GM12878 (cell line): ENCODE data around the gene PTPN22. TPM values are rescaled to one million over a fixed set of nuclear protein-coding genes. Genes with fewer than 3 reads are reported as not detected.
A peak's percentile ranks its signal among the peaks of the same experiment; 100 is the strongest.

Experiments used
- ATAC-seq: fragments of 200-7000 bp; cut with Tn5 transposase; 3 replicates; pipeline ENCODE4 v1.9.1; 2020; ENCODE audit warnings: mild to moderate bottlenecking, moderate library complexity
- BruUV-seq: library from RNA; stranded (reverse); fragments of 400-500 nt; replicated peaks from 2 replicates; lab custom pipeline; 2021; lab: Mats Ljungman, UMichigan
- CTCF ChIA-PET: fragments of 300-600 bp; sonication (Branson Sonifier 250); formaldehyde crosslinking; extraction: SDS; loops from one replicate; lab custom pipeline; 2021; ENCODE audit warnings: inconsistent platforms; lab: Yijun Ruan, JAX
- POLR2A ChIA-PET: fragments of 350-600 bp; formaldehyde crosslinking; extraction: SDS; loops from one replicate; lab custom pipeline; 2021; ENCODE audit warnings: inconsistent platforms; lab: Charles Lee
- RAD21 ChIA-PET: fragments of 300-600 bp; sonication (Branson Sonifier 250); formaldehyde crosslinking; loops from one replicate; lab custom pipeline; 2023; ENCODE audit warnings: antibody characterized with exemption; ENCODE audit not compliant: unreplicated experiment; lab: Charles Lee
- SMC1A ChIA-PET: fragments of 300-600 bp; sonication (Branson Sonifier 250); formaldehyde crosslinking; loops from one replicate; lab custom pipeline; 2023; ENCODE audit not compliant: unreplicated experiment, uncharacterized antibody; lab: Charles Lee
- DNase-seq: peaks from one replicate; pipeline ENCODE4 v3.0.0-alpha.2; 2011; ENCODE audit warnings: low read depth, low spot score
- FAIRE-seq: peaks from 3 replicates; lab custom pipeline; 2011; peaks lifted over from hg19 to GRCh38; lab: Jason Lieb, UNC
- H2AFZ ChIP-seq: 2 replicates; pipeline ENCODE4 v1.6.0; 2011; ENCODE audit warnings: low read depth, low read length, control low read depth; ENCODE audit not compliant: control insufficient read depth
- H3K27ac ChIP-seq: 2 replicates; pipeline ENCODE4 v1.5.1; 2011; ENCODE audit warnings: control low read depth; ENCODE audit not compliant: control insufficient read depth, insufficient read depth
- H3K27me3 ChIP-seq, 2 experiments: replicated peaks in 1 of 2; 2 replicates each; pipeline versions ENCODE4 v1.6.0 to v1.6.1; 2011; ENCODE audit warnings: low read length in 1 of 2; ENCODE audit not compliant: control insufficient read depth in 2 of 2, insufficient read depth in 2 of 2
- H3K36me3 ChIP-seq, 2 experiments: 2 replicates each; pipeline ENCODE4 v1.5.1; 2011; ENCODE audit warnings: low read length in 1 of 2; ENCODE audit not compliant: control insufficient read depth in 2 of 2, insufficient read depth in 2 of 2
- H3K4me1 ChIP-seq: 2 replicates; pipeline ENCODE4 v1.6.1; 2011; ENCODE audit warnings: mild to moderate bottlenecking, low read length, moderate library complexity, mixed read lengths; ENCODE audit not compliant: control insufficient read depth, insufficient read depth
- H3K4me2 ChIP-seq: 2 replicates; pipeline ENCODE4 v1.6.0; 2011; ENCODE audit warnings: control low read depth; ENCODE audit not compliant: control insufficient read depth, insufficient read depth
- H3K4me3 ChIP-seq: fragments of 200-600 bp; sonication (generic); 2 replicates; pipeline ENCODE4 v1.5.1; 2016
- H3K79me2 ChIP-seq: 2 replicates; pipeline ENCODE4 v1.6.0; 2011; ENCODE audit warnings: low read length; ENCODE audit not compliant: control insufficient read depth, insufficient read depth
- H3K9ac ChIP-seq: 2 replicates; pipeline ENCODE4 v1.8.0; 2011; ENCODE audit warnings: low read length, control low read depth, mixed read lengths; ENCODE audit not compliant: control insufficient read depth, insufficient read depth
- H3K9me3 ChIP-seq: replicated peaks from 3 replicates; pipeline ENCODE4 v1.5.1; 2011; ENCODE audit warnings: mild to moderate bottlenecking, low read length; ENCODE audit not compliant: control insufficient read depth, insufficient read depth
- H4K20me1 ChIP-seq: 2 replicates; pipeline ENCODE4 v1.6.0; 2011; ENCODE audit not compliant: control insufficient read depth, insufficient read depth
- ASH2L ChIP-seq: fragments of 300-600, 200-600 bp; sonication (generic); IDR thresholded peaks from 2 replicates; pipeline ENCODE4 v1.6.1; 2017; ENCODE audit warnings: low read depth, mild to moderate bottlenecking, borderline replicate concordance
- CEBPB ChIP-seq, 2 experiments: fragments of 150-350 bp in 1 of 2; IDR thresholded peaks; 2 replicates each; pipeline ENCODE4 v1.6.1; 2012 to 2014; ENCODE audit warnings: low read depth in 2 of 2, low read length in 2 of 2, borderline replicate concordance in 1 of 2, inconsistent platforms in 1 of 2
- CHD1 ChIP-seq: IDR thresholded peaks from 2 replicates; pipeline ENCODE4 v1.6.1; 2012; ENCODE audit warnings: low read depth, low read length, improper control_type of control experiment
- ETV6 ChIP-seq, 2 experiments: fragments of 450-650 bp in 1 of 2; IDR thresholded peaks in 1 of 2; conservative IDR thresholded peaks in 1 of 2; 2 replicates each; pipeline ENCODE4 v1.6.1; 2014; ENCODE audit warnings: antibody characterized with exemption in 1 of 2, borderline replicate concordance in 1 of 2, low read depth in 1 of 2, mild to moderate bottlenecking in 1 of 2, moderate library complexity in 1 of 2
- GABPA ChIP-seq: IDR thresholded peaks from 2 replicates; pipeline ENCODE4 v1.6.1; 2014; ENCODE audit warnings: antibody characterized with exemption, low read depth, mild to moderate bottlenecking, inconsistent platforms
- HDGF ChIP-seq: fragments of 450-650 bp; IDR thresholded peaks from 2 replicates; pipeline ENCODE4 v1.6.1; 2016; ENCODE audit warnings: antibody characterized with exemption
- JUND ChIP-seq: IDR thresholded peaks from 2 replicates; pipeline ENCODE4 v1.6.1; 2012; ENCODE audit warnings: low read depth, mild to moderate bottlenecking, low read length, improper control_type of control experiment, moderate library complexity
- NFYA ChIP-seq: IDR thresholded peaks from 2 replicates; pipeline ENCODE4 v1.6.1; 2011; ENCODE audit warnings: low read depth, mild to moderate bottlenecking, low read length, improper control_type of control experiment, borderline replicate concordance
- SMAD1 ChIP-seq: fragments of 450-650 bp; IDR thresholded peaks from 2 replicates; pipeline ENCODE4 v1.6.1; 2018; ENCODE audit warnings: mild to moderate bottlenecking, low read depth; ENCODE audit not compliant: partially characterized antibody
- YBX1 ChIP-seq: fragments of 450-650 bp; IDR thresholded peaks from 2 replicates; pipeline ENCODE4 v1.6.1; 2016; ENCODE audit warnings: antibody characterized with exemption
- WGBS: methylation state at CpG from one replicate; pipeline ENCODE4 v1.1.6; 2016; ENCODE audit warnings: low lambda C conversion rate; ENCODE audit not compliant: insufficient replicate concordance, insufficient coverage; ENCODE audit errors: missing lambda C conversion rate; 5-methylcytosine and 5-hydroxymethylcytosine counted together
- in situ Hi-C: fragments of 300-500 bp; cut with MboI; formaldehyde crosslinking; loops from 9 replicates; pipeline ENCODE4 v1.14.3; 2018; ENCODE audit warnings: mixed read lengths
- intact Hi-C: fragments of 100-400 bp; cut with micrococcal nuclease; formaldehyde crosslinking; loops from one replicate; pipeline ENCODE4 v1.14.2; 2022; ENCODE audit not compliant: unreplicated experiment
- polyA plus RNA-seq, 11 experiments: library from polyadenylated mRNA; depleted of rRNA in 4 of 11; unstranded in 6 of 11; stranded (reverse) in 5 of 11; fragments of >200 nt; fragmentation: Nextera tagmentation in 4 of 11; fragmentation: Illumina TruSeq in 1 of 11; extraction: Ambion mirVana in 4 of 11; extraction: Trizol in 1 of 11; gene quantifications; 1 replicate in 1 of 11; 2 replicates in 10 of 11; pipeline versions ENCODE4 v1.2.1 to v1.2.3, GENCODE V29; 2011 to 2016; ENCODE audit warnings: inconsistent platforms in 2 of 11, missing spikeins in 2 of 11, low read depth in 1 of 11
- total RNA-seq, 4 experiments: library from RNA; depleted of rRNA in 3 of 4; stranded (reverse); fragments of >200 nt in 3 of 4; fragmentation: Illumina TruSeq in 1 of 4; extraction: Trizol in 1 of 4; gene quantifications; 2 replicates each; pipeline versions ENCODE4 v1.2.1 to v1.2.3, GENCODE V29; 2013 to 2021
- TF ChIP-seq, protein P1 (sequence below): IDR thresholded peaks from 2 replicates; pipeline ENCODE4 v1.6.1; 2012; ENCODE audit warnings: low read depth, low read length, improper control_type of control experiment
- TF ChIP-seq, protein P2 (sequence below): fragments of 450-650 bp; formaldehyde crosslinking; IDR thresholded peaks from 2 replicates; pipeline ENCODE4 v1.4.0; 2020; ENCODE audit warnings: mild to moderate bottlenecking, moderate library complexity
- TF ChIP-seq, protein P3 (sequence below): IDR thresholded peaks from 2 replicates; pipeline ENCODE4 v1.6.1; 2012; ENCODE audit warnings: low read depth, low read length, improper control_type of control experiment
- TF ChIP-seq, protein P4 (sequence below): fragments of 450-650 bp; conservative IDR thresholded peaks from 2 replicates; pipeline ENCODE4 v1.6.1; 2017; ENCODE audit warnings: mild to moderate bottlenecking, moderate library complexity

Gene PTPN22
- total and polyA plus RNA-seq, 10 of the 15 experiments (the other 5 are each of a cell fraction or from before 2014, with no cell fraction given) = 22.8 to 65.1 (median 44.9) TPM

DNA sequence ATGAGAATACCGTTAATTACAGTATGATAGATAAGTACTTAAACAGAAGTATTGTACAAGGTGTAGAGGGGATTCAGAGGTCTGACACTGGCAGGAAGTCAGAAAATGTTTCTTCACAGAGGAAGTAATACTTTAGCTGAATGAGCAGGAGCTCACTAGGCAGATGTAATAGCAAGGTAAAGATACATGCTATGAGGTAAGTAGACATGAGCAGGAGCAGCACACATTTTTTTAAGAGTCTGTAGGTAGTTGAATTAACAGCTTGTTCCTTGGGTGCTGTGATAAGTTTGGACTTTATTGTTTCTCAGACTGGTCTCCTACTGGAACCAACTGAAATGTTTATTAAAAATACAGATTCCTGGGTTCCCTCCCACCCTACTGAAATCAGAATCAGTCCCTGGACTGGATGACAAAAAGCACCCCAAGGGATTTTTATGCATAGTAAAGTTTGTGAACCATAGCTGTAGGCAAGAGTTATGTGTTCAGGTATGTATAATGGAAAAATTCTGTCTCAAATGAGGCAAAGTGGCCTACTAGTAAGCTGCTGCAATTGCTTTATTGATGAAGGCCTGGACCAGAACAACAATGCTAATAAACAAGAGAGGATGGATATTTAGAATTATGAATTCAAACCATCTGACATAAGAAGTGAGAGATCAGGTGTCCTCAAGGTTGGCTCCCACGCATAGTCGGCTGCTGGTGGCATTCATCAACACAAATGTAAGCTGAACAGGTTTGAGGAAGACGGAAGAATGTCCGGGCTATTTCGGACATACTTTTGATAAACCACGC, 32.2 kb upstream of the PTPN22 start:
- POLR2A ChIA-PET = interaction anchor here (0.6 to 5.8 kb wide), 23 partner anchors 8 to 1280 kb away, joined by 3 to 68 read pairs (median 3); partner anchors contain the start of genes BCL2L15, HIPK1, PHTF1 and RSBN1
- no peak for TF ChIP-seq JUND
- no peak for TF ChIP-seq ASH2L
- TF ChIP-seq GABPA = peak; percentile 21; the same call in 1 of the 2 replicates
- TF ChIP-seq SMAD1 = no peak
- TF ChIP-seq CHD1 = no peak
- no peak for TF ChIP-seq HDGF
- no peak for TF ChIP-seq NFYA
- TF ChIP-seq, protein P1, sequence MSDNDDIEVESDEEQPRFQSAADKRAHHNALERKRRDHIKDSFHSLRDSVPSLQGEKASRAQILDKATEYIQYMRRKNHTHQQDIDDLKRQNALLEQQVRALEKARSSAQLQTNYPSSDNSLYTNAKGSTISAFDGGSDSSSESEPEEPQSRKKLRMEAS = no peak
- TF ChIP-seq ETV6 (conservative IDR thresholded peaks at IDR 0.05 in 1 of 2, IDR thresholded peaks at IDR 0.05 in 1 of 2; ENCODE audit: borderline replicate concordance in 1 of 2, low read depth in 1 of 2) = no peak
- TF ChIP-seq, protein P2, sequence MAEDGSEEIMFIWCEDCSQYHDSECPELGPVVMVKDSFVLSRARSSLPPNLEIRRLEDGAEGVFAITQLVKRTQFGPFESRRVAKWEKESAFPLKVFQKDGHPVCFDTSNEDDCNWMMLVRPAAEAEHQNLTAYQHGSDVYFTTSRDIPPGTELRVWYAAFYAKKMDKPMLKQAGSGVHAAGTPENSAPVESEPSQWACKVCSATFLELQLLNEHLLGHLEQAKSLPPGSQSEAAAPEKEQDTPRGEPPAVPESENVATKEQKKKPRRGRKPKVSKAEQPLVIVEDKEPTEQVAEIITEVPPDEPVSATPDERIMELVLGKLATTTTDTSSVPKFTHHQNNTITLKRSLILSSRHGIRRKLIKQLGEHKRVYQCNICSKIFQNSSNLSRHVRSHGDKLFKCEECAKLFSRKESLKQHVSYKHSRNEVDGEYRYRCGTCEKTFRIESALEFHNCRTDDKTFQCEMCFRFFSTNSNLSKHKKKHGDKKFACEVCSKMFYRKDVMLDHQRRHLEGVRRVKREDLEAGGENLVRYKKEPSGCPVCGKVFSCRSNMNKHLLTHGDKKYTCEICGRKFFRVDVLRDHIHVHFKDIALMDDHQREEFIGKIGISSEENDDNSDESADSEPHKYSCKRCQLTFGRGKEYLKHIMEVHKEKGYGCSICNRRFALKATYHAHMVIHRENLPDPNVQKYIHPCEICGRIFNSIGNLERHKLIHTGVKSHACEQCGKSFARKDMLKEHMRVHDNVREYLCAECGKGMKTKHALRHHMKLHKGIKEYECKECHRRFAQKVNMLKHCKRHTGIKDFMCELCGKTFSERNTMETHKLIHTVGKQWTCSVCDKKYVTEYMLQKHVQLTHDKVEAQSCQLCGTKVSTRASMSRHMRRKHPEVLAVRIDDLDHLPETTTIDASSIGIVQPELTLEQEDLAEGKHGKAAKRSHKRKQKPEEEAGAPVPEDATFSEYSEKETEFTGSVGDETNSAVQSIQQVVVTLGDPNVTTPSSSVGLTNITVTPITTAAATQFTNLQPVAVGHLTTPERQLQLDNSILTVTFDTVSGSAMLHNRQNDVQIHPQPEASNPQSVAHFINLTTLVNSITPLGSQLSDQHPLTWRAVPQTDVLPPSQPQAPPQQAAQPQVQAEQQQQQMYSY = no peak
- TF ChIP-seq, protein P3, sequence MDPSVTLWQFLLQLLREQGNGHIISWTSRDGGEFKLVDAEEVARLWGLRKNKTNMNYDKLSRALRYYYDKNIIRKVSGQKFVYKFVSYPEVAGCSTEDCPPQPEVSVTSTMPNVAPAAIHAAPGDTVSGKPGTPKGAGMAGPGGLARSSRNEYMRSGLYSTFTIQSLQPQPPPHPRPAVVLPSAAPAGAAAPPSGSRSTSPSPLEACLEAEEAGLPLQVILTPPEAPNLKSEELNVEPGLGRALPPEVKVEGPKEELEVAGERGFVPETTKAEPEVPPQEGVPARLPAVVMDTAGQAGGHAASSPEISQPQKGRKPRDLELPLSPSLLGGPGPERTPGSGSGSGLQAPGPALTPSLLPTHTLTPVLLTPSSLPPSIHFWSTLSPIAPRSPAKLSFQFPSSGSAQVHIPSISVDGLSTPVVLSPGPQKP = no peak
- no peak for TF ChIP-seq YBX1
- TF ChIP-seq, protein P4, sequence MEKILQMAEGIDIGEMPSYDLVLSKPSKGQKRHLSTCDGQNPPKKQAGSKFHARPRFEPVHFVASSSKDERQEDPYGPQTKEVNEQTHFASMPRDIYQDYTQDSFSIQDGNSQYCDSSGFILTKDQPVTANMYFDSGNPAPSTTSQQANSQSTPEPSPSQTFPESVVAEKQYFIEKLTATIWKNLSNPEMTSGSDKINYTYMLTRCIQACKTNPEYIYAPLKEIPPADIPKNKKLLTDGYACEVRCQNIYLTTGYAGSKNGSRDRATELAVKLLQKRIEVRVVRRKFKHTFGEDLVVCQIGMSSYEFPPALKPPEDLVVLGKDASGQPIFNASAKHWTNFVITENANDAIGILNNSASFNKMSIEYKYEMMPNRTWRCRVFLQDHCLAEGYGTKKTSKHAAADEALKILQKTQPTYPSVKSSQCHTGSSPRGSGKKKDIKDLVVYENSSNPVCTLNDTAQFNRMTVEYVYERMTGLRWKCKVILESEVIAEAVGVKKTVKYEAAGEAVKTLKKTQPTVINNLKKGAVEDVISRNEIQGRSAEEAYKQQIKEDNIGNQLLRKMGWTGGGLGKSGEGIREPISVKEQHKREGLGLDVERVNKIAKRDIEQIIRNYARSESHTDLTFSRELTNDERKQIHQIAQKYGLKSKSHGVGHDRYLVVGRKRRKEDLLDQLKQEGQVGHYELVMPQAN = no peak
- no peak for TF ChIP-seq CEBPB (IDR thresholded peaks at IDR 0.05; ENCODE audit: borderline replicate concordance in 1 of 2, low read depth in 2 of 2, low read length in 2 of 2)

More for the DNA sequence above, 32.2 kb upstream of the PTPN22 start:
- BruUV-seq = no TSS peak
- Histone ChIP-seq H3K27ac (peak overlapping the region; percentile 88), H3K9ac (peak overlapping the region; percentile 85), H3K36me3 (peaks cover 1 to 13% of the 10 kb centered on the region in 2 experiments; a peak in 2 of 4 replicates), H3K27me3 (no peaks in the 10 kb centered on the region), H3K4me2 (peak overlapping the region; percentile 96), H3K4me3 (peak overlapping the region; percentile 88), H3K79me2 (peaks cover 38% of the 10 kb centered on the region), H3K4me1 (peaks cover 3% of the 10 kb centered on the region), H4K20me1 (no peaks in the 10 kb centered on the region), H2AFZ (peak overlapping the region; percentile 91), H3K9me3 (no peaks in the 10 kb centered on the region)
- RAD21 ChIA-PET = interaction anchor here (0.8 to 4.0 kb wide), 20 partner anchors 14 to 1188 kb away, joined by 3 to 110 read pairs (median 5); partner anchors contain the start of genes BCL2L15, HIPK1, PHTF1 and RSBN1
- FAIRE-seq = peak; percentile 52
- in situ Hi-C loops (loop anchor here (5.0 kb wide), 1 partner anchor 66 kb away; no protein-coding TSS in a partner anchor), intact Hi-C loops (loop anchor here (2.0 to 10.0 kb wide), 2 partner anchors 45 to 149 kb away; partner anchors contain the start of gene PHTF1)
- ATAC-seq = no peak
- SMC1A ChIA-PET = interaction anchor here (0.6 to 7.9 kb wide), 34 partner anchors 8 to 772 kb away, joined by 3 to 205 read pairs (median 5); partner anchors contain the start of genes BCL2L15, HIPK1 and PHTF1
- DNase-seq = peak; percentile 31
- 2% methylated on average over 7 of the region's 7 CpGs for WGBS
- CTCF ChIA-PET = interaction anchor here (0.6 to 7.7 kb wide), 20 partner anchors 11 to 92 kb away, joined by 3 to 79 read pairs (median 5); partner anchors contain the start of genes HIPK1, OLFML3 and RSBN1
